Measurements from ENCODE around the gene TRPM7. TPM values are rescaled to one million over a fixed set of nuclear protein-coding genes. Genes with fewer than 3 reads are reported as not detected.

The TRPM7 gene
- total and polyA plus RNA-seq, 9 of the 15 experiments (the other 6 are each of a cell fraction or from before 2014, with no cell fraction given) = 12.3 to 59.2 (median 31.5) TPM

DNA sequence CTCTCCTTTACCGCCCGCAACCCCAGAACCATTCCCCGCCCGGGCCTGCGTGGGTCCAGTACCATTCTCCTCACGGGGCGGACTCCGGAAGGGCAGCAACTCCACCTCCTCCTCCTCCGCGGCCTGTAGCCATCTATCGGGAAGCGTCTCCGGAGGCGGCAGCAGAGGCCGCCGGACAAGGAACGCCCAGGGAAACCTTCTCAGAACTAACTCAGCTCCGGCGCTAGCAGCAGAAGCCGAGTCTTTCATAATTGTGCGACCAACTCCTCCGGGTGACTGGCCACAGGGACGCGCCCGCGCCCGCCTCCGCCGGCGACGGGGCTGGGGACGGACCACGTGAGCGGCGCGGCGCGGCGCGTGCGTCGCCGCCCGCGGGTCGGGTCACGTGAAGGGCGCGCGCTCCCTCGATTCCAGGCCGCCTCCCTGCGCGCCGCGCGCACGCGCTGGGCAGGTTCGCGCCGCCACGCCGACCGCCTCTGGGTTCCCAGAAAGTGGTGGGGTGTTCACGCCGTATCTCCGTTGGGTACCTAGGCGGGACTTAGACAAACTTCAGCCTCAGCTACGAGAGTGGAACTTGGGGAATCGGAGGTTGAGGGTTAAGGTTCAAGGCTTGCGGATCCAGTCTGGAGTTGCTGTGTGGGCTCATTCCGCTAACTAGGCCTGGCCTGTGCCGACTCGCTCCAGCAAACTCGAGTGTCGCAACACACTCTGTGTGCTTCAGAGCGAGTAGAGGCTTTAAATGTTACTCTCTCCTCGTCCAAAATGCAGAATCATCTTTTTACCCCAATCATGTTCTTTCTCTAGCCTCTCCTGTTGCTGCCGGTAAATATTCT, at the start of gene TRPM7 (continued):
- TF ChIP-seq PRPF4 (IDR thresholded peaks at IDR 0.05; ENCODE audit: insufficient read depth, low read depth, low read length, poor library complexity, severe bottlenecking) (no peak), CCAR2 (IDR thresholded peaks at IDR 0.05; ENCODE audit: low read depth, low read length) (no peak), SPI1 (IDR thresholded peaks at IDR 0.05; ENCODE audit: borderline replicate concordance, low read depth, low read length) (no peak), SMAD3 (CRISPR knock-in tag; conservative IDR thresholded peaks at IDR 0.05) (peak; percentile 74), ILF3 (IDR thresholded peaks at IDR 0.05; ENCODE audit: borderline replicate concordance) (no peak), ZNF436 (CRISPR knock-in tag; IDR thresholded peaks at IDR 0.05) (no peak), NCOA1 (IDR thresholded peaks at IDR 0.05; ENCODE audit: low read depth) (0 out of 2 replicates have a peak, but pooled peaks have one; percentile 38), ELF2 (CRISPR knock-in tag; IDR thresholded peaks at IDR 0.05) (0 out of 2 replicates have a peak, but pooled peaks have one; percentile 50), PTBP1 (IDR thresholded peaks at IDR 0.05; ENCODE audit: low read depth, low read length) (no peak), MCM2 (IDR thresholded peaks at IDR 0.05; ENCODE audit: low read depth) (no peak), SRSF9 (IDR thresholded peaks at IDR 0.05; ENCODE audit: borderline replicate concordance, low read depth, low read length) (no peak), ZNF134 (CRISPR knock-in tag; conservative IDR thresholded peaks at IDR 0.05) (no peak), ATF7 (IDR thresholded peaks at IDR 0.05) (peak; percentile 63; the same call in 1 of the 2 replicates), ZNF239 (CRISPR knock-in tag; IDR thresholded peaks at IDR 0.05) (no peak), TCF3 (CRISPR knock-in tag; IDR thresholded peaks at IDR 0.05) (no peak; the same call in 1 of the 2 replicates), SREBF1 (IDR thresholded peaks at IDR 0.05; ENCODE audit: borderline replicate concordance, low read depth, low read length) (peak; percentile 33; the same call in 1 of the 2 replicates), DPF2 (IDR thresholded peaks at IDR 0.05) (no peak; the same call in none of the 2 replicates)
- TF ChIP-seq, protein P1, sequence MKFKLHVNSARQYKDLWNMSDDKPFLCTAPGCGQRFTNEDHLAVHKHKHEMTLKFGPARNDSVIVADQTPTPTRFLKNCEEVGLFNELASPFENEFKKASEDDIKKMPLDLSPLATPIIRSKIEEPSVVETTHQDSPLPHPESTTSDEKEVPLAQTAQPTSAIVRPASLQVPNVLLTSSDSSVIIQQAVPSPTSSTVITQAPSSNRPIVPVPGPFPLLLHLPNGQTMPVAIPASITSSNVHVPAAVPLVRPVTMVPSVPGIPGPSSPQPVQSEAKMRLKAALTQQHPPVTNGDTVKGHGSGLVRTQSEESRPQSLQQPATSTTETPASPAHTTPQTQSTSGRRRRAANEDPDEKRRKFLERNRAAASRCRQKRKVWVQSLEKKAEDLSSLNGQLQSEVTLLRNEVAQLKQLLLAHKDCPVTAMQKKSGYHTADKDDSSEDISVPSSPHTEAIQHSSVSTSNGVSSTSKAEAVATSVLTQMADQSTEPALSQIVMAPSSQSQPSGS (CRISPR knock-in tag; IDR thresholded peaks at IDR 0.05) = peak; percentile 48; the same call in 1 of the 2 replicates
- TF ChIP-seq, protein P2, sequence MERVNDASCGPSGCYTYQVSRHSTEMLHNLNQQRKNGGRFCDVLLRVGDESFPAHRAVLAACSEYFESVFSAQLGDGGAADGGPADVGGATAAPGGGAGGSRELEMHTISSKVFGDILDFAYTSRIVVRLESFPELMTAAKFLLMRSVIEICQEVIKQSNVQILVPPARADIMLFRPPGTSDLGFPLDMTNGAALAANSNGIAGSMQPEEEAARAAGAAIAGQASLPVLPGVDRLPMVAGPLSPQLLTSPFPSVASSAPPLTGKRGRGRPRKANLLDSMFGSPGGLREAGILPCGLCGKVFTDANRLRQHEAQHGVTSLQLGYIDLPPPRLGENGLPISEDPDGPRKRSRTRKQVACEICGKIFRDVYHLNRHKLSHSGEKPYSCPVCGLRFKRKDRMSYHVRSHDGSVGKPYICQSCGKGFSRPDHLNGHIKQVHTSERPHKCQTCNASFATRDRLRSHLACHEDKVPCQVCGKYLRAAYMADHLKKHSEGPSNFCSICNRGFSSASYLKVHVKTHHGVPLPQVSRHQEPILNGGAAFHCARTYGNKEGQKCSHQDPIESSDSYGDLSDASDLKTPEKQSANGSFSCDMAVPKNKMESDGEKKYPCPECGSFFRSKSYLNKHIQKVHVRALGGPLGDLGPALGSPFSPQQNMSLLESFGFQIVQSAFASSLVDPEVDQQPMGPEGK (CRISPR knock-in tag; IDR thresholded peaks at IDR 0.05; ENCODE audit: borderline replicate concordance) = no peak
- TF ChIP-seq, protein P3, sequence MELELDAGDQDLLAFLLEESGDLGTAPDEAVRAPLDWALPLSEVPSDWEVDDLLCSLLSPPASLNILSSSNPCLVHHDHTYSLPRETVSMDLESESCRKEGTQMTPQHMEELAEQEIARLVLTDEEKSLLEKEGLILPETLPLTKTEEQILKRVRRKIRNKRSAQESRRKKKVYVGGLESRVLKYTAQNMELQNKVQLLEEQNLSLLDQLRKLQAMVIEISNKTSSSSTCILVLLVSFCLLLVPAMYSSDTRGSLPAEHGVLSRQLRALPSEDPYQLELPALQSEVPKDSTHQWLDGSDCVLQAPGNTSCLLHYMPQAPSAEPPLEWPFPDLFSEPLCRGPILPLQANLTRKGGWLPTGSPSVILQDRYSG (tag; conservative IDR thresholded peaks at IDR 0.05; ENCODE audit: low read depth) = peak; percentile 74; the same call in 1 of the 2 replicates
- TF ChIP-seq, protein P4, sequence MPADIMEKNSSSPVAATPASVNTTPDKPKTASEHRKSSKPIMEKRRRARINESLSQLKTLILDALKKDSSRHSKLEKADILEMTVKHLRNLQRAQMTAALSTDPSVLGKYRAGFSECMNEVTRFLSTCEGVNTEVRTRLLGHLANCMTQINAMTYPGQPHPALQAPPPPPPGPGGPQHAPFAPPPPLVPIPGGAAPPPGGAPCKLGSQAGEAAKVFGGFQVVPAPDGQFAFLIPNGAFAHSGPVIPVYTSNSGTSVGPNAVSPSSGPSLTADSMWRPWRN (IDR thresholded peaks at IDR 0.05; ENCODE audit: low read depth) = peak; percentile 73
- TF ChIP-seq, protein P5, sequence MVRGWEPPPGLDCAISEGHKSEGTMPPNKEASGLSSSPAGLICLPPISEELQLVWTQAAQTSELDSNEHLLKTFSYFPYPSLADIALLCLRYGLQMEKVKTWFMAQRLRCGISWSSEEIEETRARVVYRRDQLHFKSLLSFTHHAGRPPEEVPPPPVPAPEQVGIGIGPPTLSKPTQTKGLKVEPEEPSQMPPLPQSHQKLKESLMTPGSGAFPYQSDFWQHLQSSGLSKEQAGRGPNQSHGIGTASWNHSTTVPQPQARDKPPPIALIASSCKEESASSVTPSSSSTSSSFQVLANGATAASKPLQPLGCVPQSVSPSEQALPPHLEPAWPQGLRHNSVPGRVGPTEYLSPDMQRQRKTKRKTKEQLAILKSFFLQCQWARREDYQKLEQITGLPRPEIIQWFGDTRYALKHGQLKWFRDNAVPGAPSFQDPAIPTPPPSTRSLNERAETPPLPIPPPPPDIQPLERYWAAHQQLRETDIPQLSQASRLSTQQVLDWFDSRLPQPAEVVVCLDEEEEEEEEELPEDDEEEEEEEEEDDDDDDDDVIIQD (CRISPR knock-in tag; IDR thresholded peaks at IDR 0.05) = no peak
